ENCODE results near the gene LMTK2. TPM values are rescaled to one million over a fixed set of nuclear protein-coding genes. Genes with fewer than 3 reads are reported as not detected.
"Not testable (repeated sequence)": the region's sequence is repeated elsewhere in the genome, so short reads cannot be mapped to it uniquely, and the experiment has no call there.

LMTK2 gene
- total RNA-seq, 1 donor from 2014 or later: 21.6 TPM

GRCh38 chr7:98217623-98218582 lies 111.2 kb downstream of the LMTK2 start:
- no peak for DNase-seq (ENCODE audit: extremely low spot score in 2 of 2)
- Histone ChIP-seq H3K36me3 (peaks cover 0 to 7% of the 10 kb centered on the region in 2 donors), H3K27ac (no peak overlapping the region), H3K27me3 (no peaks in the 10 kb centered on the region), H3K4me3 (no peak overlapping the region), H3K9me3 (no peaks in the 10 kb centered on the region), H3K4me1 (no peaks in the 10 kb centered on the region)
- no peak for TF ChIP-seq POLR2AphosphoS5 (IDR thresholded peaks at IDR 0.05; ENCODE audit: insufficient read depth in 1 of 2, low read depth in 1 of 2)
- no peak for TF ChIP-seq POLR2A (IDR thresholded peaks at IDR 0.05)
- TF ChIP-seq CTCF (IDR thresholded peaks at IDR 0.05): no peak
- intact Hi-C loops (cut with DNase I): no loop called here

- H3K9me3 ChIP-seq; DNase-seq (ENCODE audit: extremely low spot score in 2 of 2); H3K4me3 ChIP-seq; H3K27ac ChIP-seq; H3K36me3 ChIP-seq; H3K4me1 ChIP-seq; H3K27me3 ChIP-seq; intact Hi-C loops (cut with DNase I): not testable (repeated sequence)
Measured at GRCh38 chr7:98219382-98219781, 112.7 kb downstream of the LMTK2 start.

- Histone ChIP-seq H3K4me3 (no peak overlapping the region), H3K4me1 (no peaks in the 10 kb centered on the region), H3K27me3 (no peaks in the 10 kb centered on the region), H3K36me3 (peaks cover 0 to 20% of the 10 kb centered on the region in 2 donors), H3K9me3 (no peaks in the 10 kb centered on the region), H3K27ac (no peak overlapping the region)
- TF ChIP-seq POLR2AphosphoS5 (IDR thresholded peaks at IDR 0.05; ENCODE audit: insufficient read depth in 1 of 2, low read depth in 1 of 2): no peak
- TF ChIP-seq POLR2A (IDR thresholded peaks at IDR 0.05): no peak
- TF ChIP-seq CTCF (IDR thresholded peaks at IDR 0.05): no peak
- intact Hi-C loops (cut with DNase I): no loop called here
- no peak for DNase-seq (ENCODE audit: extremely low spot score in 2 of 2)
Measured at GRCh38 chr7:98221611-98222532, 115.2 kb downstream of the LMTK2 start.

GRCh38 chr7:98222533-98223195 lies 116.0 kb downstream of the LMTK2 start:
- Histone ChIP-seq H3K4me3 (no peak overlapping the region), H3K9me3 (no peaks in the 10 kb centered on the region), H3K27me3 (no peaks in the 10 kb centered on the region), H3K27ac (no peak overlapping the region), H3K4me1 (no peaks in the 10 kb centered on the region), H3K36me3 (peaks cover 0 to 20% of the 10 kb centered on the region in 2 donors)
- intact Hi-C loops (cut with DNase I): no loop called here
- no peak for DNase-seq (ENCODE audit: extremely low spot score in 2 of 2)
- TF ChIP-seq POLR2A (IDR thresholded peaks at IDR 0.05): no peak
- no peak for TF ChIP-seq POLR2AphosphoS5 (IDR thresholded peaks at IDR 0.05; ENCODE audit: insufficient read depth in 1 of 2, low read depth in 1 of 2)
- TF ChIP-seq CTCF (IDR thresholded peaks at IDR 0.05): no peak

- H3K9me3 ChIP-seq: no peaks in the 10 kb centered on the region
- H3K27ac ChIP-seq: no peak overlapping the region
- no peak overlapping the region for H3K4me3 ChIP-seq
- TF ChIP-seq POLR2A (IDR thresholded peaks at IDR 0.05) (no peak), POLR2AphosphoS5 (IDR thresholded peaks at IDR 0.05; ENCODE audit: insufficient read depth in 1 of 2, low read depth in 1 of 2) (no peak), CTCF (IDR thresholded peaks at IDR 0.05) (no peak)
- peaks cover 0 to 20% of the 10 kb centered on the region in 2 donors for H3K36me3 ChIP-seq
- H3K4me1 ChIP-seq: no peaks in the 10 kb centered on the region
- DNase-seq (ENCODE audit: extremely low spot score in 2 of 2): no peak
- intact Hi-C loops (cut with DNase I): no loop called here
- no peaks in the 10 kb centered on the region for H3K27me3 ChIP-seq
Measured at GRCh38 chr7:98223351-98223897, 116.8 kb downstream of the LMTK2 start.
